Neural cell (in vitro differentiated cells): Measurements from ENCODE around the gene RNLS. TPM values are rescaled to one million over a fixed set of nuclear protein-coding genes. Genes with fewer than 3 reads are reported as not detected.

Experiments
- H2AFZ ChIP-seq: fragments of 200-600, 300-800 bp; sonication (generic), shearing (Covaris generic); 2 replicates; pipeline ENCODE4 v1.6.0; 2014; ENCODE audit warnings: low read depth, mild to moderate bottlenecking, antibody characterized with exemption, low read length, moderate library complexity
- H3F3A ChIP-seq: fragments of 200-600 bp; shearing (Covaris generic); 2 replicates; pipeline ENCODE4 v1.6.1; 2016; ENCODE audit warnings: mild to moderate bottlenecking, moderate library complexity, mixed read lengths, antibody characterized with exemption, low read length; ENCODE audit not compliant: insufficient read depth, poor library complexity, severe bottlenecking
- H3K27ac ChIP-seq: fragments of 200-600, 300-800 bp; sonication (generic), shearing (Covaris generic); 2 replicates; pipeline ENCODE4 v1.5.1; 2014; ENCODE audit warnings: mild to moderate bottlenecking, low read length, moderate library complexity
- H3K27me3 ChIP-seq: fragments of 300-800, 200-600 bp; sonication (generic), shearing (Covaris generic); 2 replicates; pipeline ENCODE4 v1.6.0; 2014; ENCODE audit warnings: mild to moderate bottlenecking, low read depth, low read length, moderate library complexity; ENCODE audit not compliant: insufficient read depth
- H3K36me3 ChIP-seq: fragments of 300-800, 200-600 bp; sonication (generic), shearing (Covaris generic); 2 replicates; pipeline ENCODE4 v1.5.1; 2014; ENCODE audit warnings: mild to moderate bottlenecking, antibody characterized with exemption, low read length, moderate library complexity; ENCODE audit not compliant: insufficient read depth
- H3K4me2 ChIP-seq: fragments of 300-800, 200-600 bp; sonication (generic), shearing (Covaris generic); 2 replicates; pipeline ENCODE4 v1.6.0; 2014; ENCODE audit warnings: mild to moderate bottlenecking, low read length
- H3K4me3 ChIP-seq: fragments of 300-800, 200-600 bp; sonication (generic), shearing (Covaris generic); 2 replicates; pipeline ENCODE4 v1.5.1; 2014; ENCODE audit warnings: mild to moderate bottlenecking, low read length, moderate library complexity
- H3K79me2 ChIP-seq: fragments of 200-600 bp; shearing (Covaris generic); replicated peaks from 2 replicates; pipeline ENCODE4 v1.6.0; 2014; ENCODE audit warnings: mild to moderate bottlenecking, low read length, moderate library complexity; ENCODE audit not compliant: insufficient read depth
- H3K9ac ChIP-seq: fragments of 300-800, 200-600 bp; sonication (generic), shearing (Covaris generic); 2 replicates; pipeline ENCODE4 v1.6.1; 2016; ENCODE audit warnings: mild to moderate bottlenecking, low read length, mixed read lengths
- H3K9me2 ChIP-seq: fragments of 200-600 bp; shearing (Covaris generic); 2 replicates; pipeline ENCODE4 v1.6.1; 2016; ENCODE audit warnings: mild to moderate bottlenecking, low read length, mixed read lengths; ENCODE audit not compliant: insufficient read depth
- H3K9me3 ChIP-seq: fragments of 200-600, 300-800 bp; sonication (generic), shearing (Covaris generic); 2 replicates; pipeline ENCODE4 v1.6.1; 2016; ENCODE audit warnings: mild to moderate bottlenecking, mixed run types, low read length, moderate library complexity, mixed read lengths
- H4K20me1 ChIP-seq: fragments of 200-600 bp; shearing (Covaris generic); 2 replicates; pipeline ENCODE4 v1.6.1; 2016; ENCODE audit warnings: mild to moderate bottlenecking, mixed run types; ENCODE audit not compliant: insufficient read depth
- CTCF ChIP-seq: fragments of 450-650 bp; IDR thresholded peaks from 2 replicates; pipeline ENCODE4 v1.5.1; 2014; ENCODE audit warnings: antibody characterized with exemption, mild to moderate bottlenecking, moderate library complexity; ENCODE audit not compliant: poor library complexity, severe bottlenecking
- EP300 ChIP-seq: fragments of 450-650 bp; conservative IDR thresholded peaks from 2 replicates; pipeline ENCODE4 v1.6.1; 2014; ENCODE audit warnings: antibody characterized with exemption, mild to moderate bottlenecking, moderate library complexity; ENCODE audit not compliant: poor library complexity, severe bottlenecking
- EZH2 ChIP-seq: fragments of 200-600, 300-800 bp; shearing (Covaris generic), sonication (generic); IDR thresholded peaks from 2 replicates; pipeline ENCODE4 v1.6.1; 2014; ENCODE audit warnings: antibody characterized with exemption, low read length, borderline replicate concordance, mild to moderate bottlenecking; ENCODE audit not compliant: insufficient read depth, poor library complexity, severe bottlenecking
- MXI1 ChIP-seq: fragments of 450-650 bp; conservative IDR thresholded peaks from 2 replicates; pipeline ENCODE4 v1.6.1; 2014; ENCODE audit warnings: antibody characterized with exemption, mild to moderate bottlenecking; ENCODE audit not compliant: poor library complexity, severe bottlenecking
- POLR2AphosphoS5 ChIP-seq: IDR thresholded peaks from 2 replicates; pipeline ENCODE4 v1.6.1; 2012
- RAD21 ChIP-seq: fragments of 450-650 bp; conservative IDR thresholded peaks from 2 replicates; pipeline ENCODE4 v1.6.1; 2014; ENCODE audit warnings: antibody characterized with exemption, mild to moderate bottlenecking, moderate library complexity
- REST ChIP-seq: IDR thresholded peaks from 2 replicates; pipeline ENCODE4 v1.6.1; 2012; ENCODE audit warnings: borderline replicate concordance
- SMC3 ChIP-seq: fragments of 450-650 bp; conservative IDR thresholded peaks from 2 replicates; pipeline ENCODE4 v1.6.1; 2014; ENCODE audit warnings: antibody characterized with exemption, mild to moderate bottlenecking, moderate library complexity; ENCODE audit not compliant: poor library complexity
- TAF1 ChIP-seq: IDR thresholded peaks from 2 replicates; pipeline ENCODE4 v1.6.1; 2012; ENCODE audit warnings: low read depth
- polyA plus RNA-seq: library from polyadenylated mRNA; depleted of rRNA; stranded (reverse); fragments of >200 nt; gene quantifications from 2 replicates; pipeline ENCODE4 v1.2.3, GENCODE V29; 2014

The RNLS gene
- polyA plus RNA-seq, 1 donor from 2014 or later = 0.20 TPM

GRCh38 chr10:88253128-88253527, 330.0 kb downstream of the RNLS start:
- Histone ChIP-seq H3K79me2 (no peaks in the 10 kb centered on the region), H3K4me3 (no peak overlapping the region), H3F3A (no peaks in the 10 kb centered on the region), H3K9me3 (no peaks in the 10 kb centered on the region), H3K9ac (no peak overlapping the region), H4K20me1 (no peaks in the 10 kb centered on the region), H3K9me2 (no peaks in the 10 kb centered on the region), H3K27ac (no peak overlapping the region), H3K4me2 (no peak overlapping the region), H2AFZ (no peak overlapping the region), H3K27me3 (no peaks in the 10 kb centered on the region), H3K36me3 (no peaks in the 10 kb centered on the region)
- TF ChIP-seq EZH2 (no peak), REST (no peak), SMC3 (no peak), TAF1 (no peak)

GRCh38 chr10:88249450-88249849, 333.7 kb downstream of the RNLS start:
- Histone ChIP-seq H3K9me3 (no peaks in the 10 kb centered on the region), H3K27ac (no peak overlapping the region), H2AFZ (no peak overlapping the region), H3K9me2 (no peaks in the 10 kb centered on the region), H4K20me1 (no peaks in the 10 kb centered on the region), H3K36me3 (no peaks in the 10 kb centered on the region), H3K27me3 (no peaks in the 10 kb centered on the region), H3K4me2 (no peak overlapping the region), H3F3A (no peaks in the 10 kb centered on the region), H3K79me2 (no peaks in the 10 kb centered on the region), H3K4me3 (no peak overlapping the region), H3K9ac (no peak overlapping the region)
- TF ChIP-seq MXI1 = no peak
- no peak for TF ChIP-seq REST
- no peak for TF ChIP-seq SMC3
- no peak for TF ChIP-seq CTCF
- no peak for TF ChIP-seq TAF1
- no peak for TF ChIP-seq POLR2AphosphoS5
- no peak for TF ChIP-seq EZH2
- TF ChIP-seq EP300 = no peak
- no peak for TF ChIP-seq RAD21
